HG03159 (cell line): Measurements from ENCODE around the gene STK39.

Source experiments
- ATAC-seq: cut with Tn5 transposase; IDR thresholded peaks from one replicate; pipeline ENCODE4 v1.9.1; 2021; ENCODE audit warnings: mild to moderate bottlenecking, moderate library complexity; ENCODE audit not compliant: unreplicated experiment

The STK39 gene

DNA sequence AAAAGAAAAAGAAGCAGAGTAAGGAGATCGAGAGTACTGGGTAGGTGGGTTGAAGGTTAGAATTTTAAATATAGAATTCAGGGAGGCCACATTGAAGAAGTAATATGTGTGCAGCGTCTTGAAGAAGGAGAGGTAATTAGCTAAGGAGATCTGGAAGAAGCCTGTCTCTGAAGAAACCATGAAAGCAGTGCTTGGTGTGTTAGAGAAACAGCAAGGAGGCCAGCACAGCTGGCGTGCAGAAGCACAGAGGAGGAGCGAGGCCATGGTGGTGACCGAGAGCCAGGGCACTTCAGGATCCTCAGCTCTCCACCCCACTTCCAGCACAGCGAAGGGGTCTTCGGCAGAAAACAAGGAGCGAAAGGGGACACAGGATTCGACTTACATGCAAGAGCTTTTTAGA is 305.8 kb downstream of the STK39 start:
- ATAC-seq: no peak

- no peak for ATAC-seq
These were observed 306.5 kb downstream of the STK39 start for GRCh38 chr2:167940734-167941507.

GRCh38 chr2:167940346-167940725 is 307.1 kb downstream of the STK39 start:
- no peak for ATAC-seq

DNA sequence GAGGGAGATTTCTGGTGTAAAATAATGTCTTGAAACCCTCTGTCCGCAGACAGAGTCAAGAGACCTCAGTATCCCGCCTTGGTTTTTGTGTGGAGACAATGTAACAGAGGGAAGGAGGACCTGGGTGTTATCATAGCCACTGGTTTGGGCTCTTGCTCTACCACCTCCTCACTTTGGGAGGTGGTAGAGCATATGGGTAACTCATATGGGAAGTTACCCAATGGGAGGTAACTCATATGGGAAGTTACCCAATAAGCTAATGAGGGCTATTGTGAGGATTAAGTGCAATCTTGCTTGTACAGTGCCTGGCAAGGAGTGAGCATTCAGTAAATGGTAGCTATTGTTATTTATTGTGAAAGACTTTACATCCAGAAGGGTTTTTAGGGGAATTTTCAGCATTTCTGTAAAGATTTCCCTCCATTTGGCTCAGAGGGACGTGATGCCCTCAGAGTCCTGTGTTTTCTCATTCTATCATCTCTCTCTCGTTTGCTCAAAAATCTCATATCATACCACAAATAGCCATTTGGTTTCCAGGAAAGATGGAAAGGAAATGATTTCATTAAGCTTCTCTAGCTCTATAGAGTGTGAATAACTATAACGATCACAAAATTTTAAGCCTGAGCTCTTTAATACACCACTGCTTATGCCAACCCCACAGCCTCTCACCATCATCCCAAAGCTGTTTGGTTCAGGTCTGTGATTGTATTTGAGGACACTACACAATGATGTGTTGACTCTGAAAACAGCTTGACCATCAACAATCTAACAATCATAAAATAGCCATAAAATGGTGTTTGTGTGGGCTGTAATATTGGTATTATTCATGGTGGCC is 307.7 kb downstream of the STK39 start:
- ATAC-seq: no peak

GRCh38 chr2:167937403-167937802 is 310.0 kb downstream of the STK39 start:
- no peak for ATAC-seq

DNA sequence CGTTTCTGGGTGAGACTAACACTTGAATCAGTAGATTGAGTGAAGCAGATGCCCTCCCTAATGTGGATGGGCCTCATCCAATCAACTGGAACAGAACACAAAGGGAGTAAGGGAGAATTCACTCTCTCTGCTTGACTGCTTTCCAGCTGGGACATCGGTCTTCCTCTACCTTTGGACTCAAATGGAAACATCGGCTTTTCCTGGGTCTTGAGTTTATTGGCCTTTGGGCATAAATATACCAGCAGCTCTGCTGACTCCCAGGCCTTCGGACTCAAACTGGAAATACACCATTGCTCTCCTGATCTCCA is 311.6 kb downstream of the STK39 start:
- ATAC-seq: no peak

DNA sequence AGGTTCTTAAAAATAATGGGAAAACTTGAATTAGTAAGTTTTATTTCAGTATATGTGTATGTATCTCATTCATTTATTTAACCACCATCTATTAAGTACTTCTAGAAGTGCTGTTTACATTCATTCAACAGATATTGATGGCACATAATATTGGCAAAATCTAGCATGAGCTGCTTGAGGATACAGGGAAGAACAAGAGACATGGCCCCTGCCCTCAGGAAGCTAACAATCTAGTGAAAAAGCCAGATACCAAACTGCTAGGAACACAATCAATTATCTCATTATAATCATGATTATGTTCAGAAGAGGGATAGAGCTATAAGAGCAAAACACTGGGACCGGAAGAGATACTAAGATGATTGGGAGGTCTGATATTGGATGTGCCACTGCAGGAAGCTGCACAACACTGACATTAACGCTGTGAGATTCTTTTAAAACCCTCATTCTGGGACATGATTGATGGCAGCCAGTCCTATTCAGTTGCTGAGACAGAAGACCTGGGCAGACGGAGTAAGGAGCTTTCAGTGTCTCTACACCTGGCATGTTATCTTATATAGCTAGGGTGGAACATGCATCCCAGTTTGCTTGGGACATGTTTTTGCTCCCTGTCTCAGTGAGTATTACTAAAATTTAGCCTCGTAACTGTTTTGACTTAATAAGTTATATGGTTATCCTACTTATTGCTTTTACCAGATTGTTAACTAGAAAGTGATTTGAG is 314.1 kb downstream of the STK39 start:
- ATAC-seq: no peak

GRCh38 chr2:167932123-167932693 is 315.2 kb downstream of the STK39 start:
- no peak for ATAC-seq

DNA sequence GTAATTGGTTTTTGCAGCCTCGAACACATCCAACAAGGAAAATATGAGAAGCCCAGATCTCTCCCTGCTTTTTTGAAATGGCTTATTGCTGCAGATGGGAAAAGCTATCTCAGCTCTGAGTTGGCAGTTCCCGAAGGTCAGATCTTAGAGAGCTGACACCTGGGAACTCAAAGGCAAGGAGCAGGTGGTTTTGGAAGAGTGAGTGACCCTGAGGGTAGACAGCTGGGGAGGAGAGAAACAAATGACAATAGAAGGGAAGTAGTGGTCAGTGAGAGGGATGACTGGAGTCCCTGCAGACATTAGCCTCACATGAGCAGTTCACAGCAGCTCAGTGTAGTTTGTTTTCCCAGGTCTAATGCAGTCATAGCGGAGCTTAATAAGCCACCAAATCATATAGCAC is 317.9 kb downstream of the STK39 start:
- no peak for ATAC-seq

- no peak for ATAC-seq
These were observed 319.0 kb downstream of the STK39 start for GRCh38 chr2:167928434-167928833.

GRCh38 chr2:167925758-167926157 is 321.6 kb downstream of the STK39 start:
- no peak for ATAC-seq

- no peak for ATAC-seq
These were observed 322.8 kb downstream of the STK39 start for GRCh38 chr2:167924556-167924955.

DNA sequence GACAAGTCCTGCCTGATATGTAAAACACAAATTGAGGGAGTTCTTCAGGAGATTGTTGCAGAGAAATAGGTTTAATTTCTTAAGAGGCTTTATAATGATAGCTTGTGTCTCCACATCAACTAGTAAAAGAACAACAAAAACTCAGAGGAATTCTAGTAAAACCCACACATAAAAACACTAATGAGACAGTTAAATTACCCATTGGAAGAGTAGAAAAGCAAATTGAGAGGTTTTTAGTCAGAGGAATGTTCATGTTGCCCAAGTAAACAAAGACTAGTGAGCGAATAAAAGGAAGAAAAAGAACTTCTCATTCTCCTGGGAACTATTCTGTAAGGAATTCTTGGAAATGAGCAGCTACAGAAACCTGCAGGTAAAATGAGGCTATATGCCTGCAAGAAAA is 330.6 kb downstream of the STK39 start:
- ATAC-seq: no peak

GRCh38 chr2:167914969-167915368 is 332.4 kb downstream of the STK39 start:
- no peak for ATAC-seq

- ATAC-seq: peak; percentile 55
These were observed 338.6 kb downstream of the STK39 start for GRCh38 chr2:167908786-167909185.

GRCh38 chr2:167905668-167906067 is 341.7 kb downstream of the STK39 start:
- ATAC-seq: no peak
